GM21423 (cell line): Measurements from ENCODE around the gene ERVW-1.
"Not testable (repeated sequence)": the region's sequence is repeated elsewhere in the genome, so short reads cannot be mapped to it uniquely, and the experiment has no call there.

Experiments
- ATAC-seq: cut with Tn5 transposase; IDR thresholded peaks from one replicate; pipeline ENCODE4 v1.9.1; 2021; ENCODE audit warnings: mild to moderate bottlenecking, moderate library complexity; ENCODE audit not compliant: unreplicated experiment

The ERVW-1 gene

GRCh38 chr7:92475261-92475770 is 2.4 kb downstream of the ERVW-1 start:
- ATAC-seq = not testable (repeated sequence)

GRCh38 chr7:92473989-92474388 is 3.8 kb downstream of the ERVW-1 start:
- ATAC-seq = not testable (repeated sequence)

DNA sequence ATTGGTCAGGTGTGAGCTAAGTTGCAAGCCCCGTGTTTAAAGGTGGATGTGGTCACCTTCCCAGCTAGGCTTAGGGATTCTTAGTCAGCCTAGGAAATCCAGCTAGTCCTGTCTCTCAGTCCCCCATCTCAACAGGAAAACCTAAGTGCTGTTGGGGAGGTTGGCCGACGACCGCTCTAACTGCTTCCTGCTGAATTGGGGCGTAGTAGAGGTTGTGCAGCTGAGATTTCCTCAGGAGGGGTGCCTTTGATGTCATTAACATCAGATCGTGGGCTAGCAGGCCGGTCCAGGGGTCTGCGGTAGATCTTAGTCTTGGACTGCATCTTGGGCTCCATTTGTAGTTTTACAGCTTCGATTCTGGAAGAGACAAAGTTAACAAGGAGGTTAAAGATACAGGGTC is 9.2 kb downstream of the ERVW-1 start:
- not testable (repeated sequence) for ATAC-seq

- ATAC-seq = no peak
These were observed 11.1 kb downstream of the ERVW-1 start for GRCh38 chr7:92466682-92467081.

DNA sequence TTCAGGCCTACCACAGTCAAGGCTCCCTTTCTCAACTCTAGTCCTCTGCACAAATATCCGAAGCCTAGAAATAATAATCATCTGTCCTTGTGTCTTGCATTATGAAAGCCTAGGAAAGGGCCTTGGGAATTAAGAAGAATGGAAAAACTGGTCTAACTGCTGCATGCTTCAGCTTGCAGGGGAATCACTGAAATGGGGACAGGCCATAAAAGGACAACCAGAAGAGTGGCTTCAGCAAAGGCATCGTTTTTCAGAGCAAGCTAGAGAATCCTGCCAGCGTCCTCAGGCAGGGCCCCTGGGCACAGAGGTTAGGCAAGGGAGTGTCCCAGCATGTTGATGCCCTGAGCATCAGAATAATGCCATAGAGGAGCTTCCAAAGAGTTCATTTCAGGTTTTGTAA is 13.2 kb downstream of the ERVW-1 start:
- ATAC-seq = no peak

DNA sequence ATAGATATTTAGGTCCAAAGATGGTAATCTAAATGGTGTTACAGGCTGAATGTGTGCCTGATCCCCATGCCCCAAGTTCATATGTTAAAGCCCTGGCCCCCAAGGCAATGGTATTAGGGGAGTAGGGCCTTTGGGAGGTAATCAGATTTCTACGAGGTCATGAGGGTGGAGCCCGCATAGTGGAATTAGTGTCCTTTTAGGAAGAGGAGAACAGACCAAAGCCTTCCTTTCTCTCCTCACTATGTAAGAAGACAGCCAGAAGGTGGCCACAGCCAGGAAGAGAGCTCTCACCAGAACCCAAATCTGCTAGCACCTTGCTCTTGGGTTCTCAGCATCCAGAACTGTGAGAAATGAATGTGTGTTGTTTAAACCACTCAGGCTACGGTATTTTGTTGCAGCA is 15.2 kb downstream of the ERVW-1 start:
- no peak for ATAC-seq

GRCh38 chr7:92461027-92462003 is 16.4 kb downstream of the ERVW-1 start:
- peak; percentile 65 for ATAC-seq

DNA sequence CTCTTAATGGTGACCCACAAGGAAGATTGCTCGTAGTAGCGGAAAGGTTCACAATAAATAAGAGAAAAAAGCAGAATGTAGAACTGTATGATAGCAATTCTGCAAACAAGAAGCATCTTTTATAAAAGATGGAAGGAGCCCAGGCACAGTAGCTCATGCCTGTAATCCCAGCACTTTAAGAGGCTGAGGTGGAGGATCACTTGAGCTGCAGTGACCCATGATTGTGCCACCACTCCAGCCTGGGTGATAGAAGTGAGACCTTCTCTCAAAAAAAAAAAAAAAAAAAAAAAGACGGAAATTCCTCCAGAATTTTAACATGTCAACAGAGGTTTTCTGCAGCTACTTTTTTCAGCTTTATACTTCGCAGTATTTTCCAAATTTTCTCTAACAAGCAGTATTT is 17.2 kb downstream of the ERVW-1 start:
- ATAC-seq = no peak

GRCh38 chr7:92460109-92460508 is 17.6 kb downstream of the ERVW-1 start:
- no peak for ATAC-seq

DNA sequence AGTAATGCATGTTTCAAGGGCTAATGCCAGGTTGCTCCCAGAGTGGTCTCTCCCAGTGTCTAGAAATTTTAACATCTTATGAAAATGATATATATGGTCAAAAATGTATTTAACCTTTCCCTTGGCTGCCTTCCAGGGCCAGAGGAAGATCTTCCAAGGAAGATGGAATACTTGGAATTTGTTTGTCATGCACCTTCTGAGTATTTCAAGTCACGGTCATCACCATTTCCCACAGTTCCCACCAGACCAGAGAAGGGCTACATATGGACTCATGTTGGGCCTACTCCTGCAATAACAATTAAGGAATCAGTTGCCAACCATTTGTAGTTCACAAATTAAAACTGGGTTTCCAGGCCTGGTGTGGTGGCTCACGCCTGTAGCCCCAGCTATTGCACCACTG is 21.5 kb downstream of the ERVW-1 start:
- no peak for ATAC-seq

DNA sequence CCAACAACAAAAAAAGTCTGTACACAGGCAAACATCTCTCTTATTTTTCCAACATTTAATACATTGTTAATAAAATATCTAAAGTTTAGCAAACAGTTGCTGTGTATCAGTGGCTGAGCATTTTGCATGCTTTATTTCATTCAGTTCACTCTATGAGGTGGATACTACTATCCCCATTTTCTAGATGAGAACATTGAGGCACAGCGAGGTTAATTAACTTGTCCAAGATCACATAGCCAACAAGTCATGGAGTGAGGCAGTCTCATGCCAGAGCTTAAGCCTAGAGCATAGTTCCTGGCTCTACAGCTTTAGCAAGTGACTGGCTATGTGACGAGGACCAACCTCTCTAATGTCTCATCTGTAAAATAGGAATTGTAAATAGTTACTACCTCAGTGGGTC is 26.1 kb downstream of the ERVW-1 start:
- ATAC-seq = no peak

DNA sequence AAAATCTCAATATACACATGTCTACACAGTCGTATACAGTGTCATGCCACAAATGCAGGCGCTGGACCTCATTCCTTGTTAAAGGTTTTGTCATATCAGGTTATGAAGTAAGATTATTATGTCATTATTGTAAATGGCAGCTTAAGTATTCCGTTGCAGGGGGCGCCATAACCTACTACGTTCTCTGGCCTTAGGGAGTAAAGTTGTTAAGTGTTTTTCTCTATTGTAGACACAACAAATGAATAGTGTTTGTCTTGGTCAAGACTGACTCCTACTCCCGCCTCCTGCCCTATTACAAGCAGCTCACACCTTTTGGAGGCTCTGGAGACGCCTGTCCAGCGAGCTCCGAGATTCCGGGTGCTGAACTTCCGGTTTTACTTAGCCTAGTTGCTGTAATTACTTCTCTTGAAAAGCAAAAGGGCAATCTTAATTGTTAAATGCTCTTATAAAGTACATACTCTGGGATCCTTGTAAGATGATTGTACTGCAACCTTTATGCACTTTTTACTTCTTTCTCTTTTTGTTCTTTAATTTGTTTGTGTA is 29.5 kb downstream of the ERVW-1 start:
- ATAC-seq = peak; percentile 29

DNA sequence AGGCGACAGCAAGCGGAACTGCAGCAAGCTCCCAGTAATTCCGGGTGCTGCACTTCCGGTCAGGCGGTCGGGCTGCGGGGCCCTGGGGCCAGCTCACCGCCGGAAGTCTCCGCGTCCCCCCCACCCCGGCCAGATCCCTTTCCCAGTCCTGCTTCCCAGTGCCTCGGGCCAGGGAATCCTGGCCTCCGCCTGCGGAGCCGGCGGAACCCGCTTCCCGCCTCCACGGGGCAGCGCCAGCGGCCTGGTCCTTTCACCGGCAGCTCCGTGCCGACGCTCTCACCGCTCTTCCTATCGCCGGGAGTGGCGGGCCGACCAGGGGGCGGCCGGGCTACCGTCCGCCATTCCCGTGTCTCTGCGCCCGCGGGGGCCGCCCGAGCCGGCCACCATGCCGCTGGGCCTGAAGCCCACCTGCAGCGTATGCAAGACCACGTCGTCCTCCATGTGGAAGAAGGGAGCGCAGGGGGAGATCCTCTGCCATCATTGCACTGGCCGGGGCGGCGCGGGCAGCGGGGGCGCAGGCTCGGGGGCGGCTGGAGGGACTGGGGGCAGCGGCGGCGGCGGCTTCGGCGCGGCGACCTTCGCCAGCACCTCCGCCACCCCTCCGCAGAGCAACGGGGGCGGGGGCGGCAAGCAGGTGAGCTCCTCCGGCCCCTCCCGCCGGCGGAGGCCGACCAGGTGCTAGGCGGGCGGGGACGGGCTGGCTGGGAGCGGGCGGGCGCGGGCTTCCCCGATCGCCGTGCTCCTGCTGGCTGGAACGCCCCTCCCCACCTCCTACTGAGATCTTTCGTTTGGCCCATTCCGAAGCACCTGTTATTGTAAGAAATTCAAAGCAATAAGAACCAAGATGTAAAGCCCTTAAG is 30.2 kb downstream of the ERVW-1 start, which contains the start of gene GATAD1:
GATAD1 (plus strand) TSS at position 138 of the 860 bp plus-strand sequence; CDS start at position 386, 248 bp downstream.
- ATAC-seq = peak; percentile 93

- ATAC-seq = no peak
These were observed 30.8 kb downstream of the ERVW-1 start for GRCh38 chr7:92446869-92447344.

DNA sequence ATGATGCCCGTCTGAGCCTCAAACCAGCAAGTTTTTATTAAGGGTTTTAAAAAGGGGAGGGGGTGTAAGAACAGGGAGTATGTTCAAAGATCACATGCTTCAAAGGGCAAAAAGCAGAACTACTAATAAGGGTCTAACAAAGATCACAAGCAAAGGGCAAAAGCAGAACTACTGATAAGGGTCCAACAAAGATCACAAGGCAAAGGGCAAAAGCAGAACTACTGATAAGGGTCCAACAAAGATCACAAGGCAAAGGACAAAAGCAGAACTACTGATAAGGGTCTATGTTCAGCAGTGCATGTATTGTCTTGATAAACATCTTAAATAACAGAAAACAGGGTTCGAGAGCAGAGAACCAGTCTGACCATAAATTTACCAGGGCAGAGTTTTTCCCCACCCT is 35.0 kb downstream of the ERVW-1 start:
- ATAC-seq = not testable (repeated sequence)

DNA sequence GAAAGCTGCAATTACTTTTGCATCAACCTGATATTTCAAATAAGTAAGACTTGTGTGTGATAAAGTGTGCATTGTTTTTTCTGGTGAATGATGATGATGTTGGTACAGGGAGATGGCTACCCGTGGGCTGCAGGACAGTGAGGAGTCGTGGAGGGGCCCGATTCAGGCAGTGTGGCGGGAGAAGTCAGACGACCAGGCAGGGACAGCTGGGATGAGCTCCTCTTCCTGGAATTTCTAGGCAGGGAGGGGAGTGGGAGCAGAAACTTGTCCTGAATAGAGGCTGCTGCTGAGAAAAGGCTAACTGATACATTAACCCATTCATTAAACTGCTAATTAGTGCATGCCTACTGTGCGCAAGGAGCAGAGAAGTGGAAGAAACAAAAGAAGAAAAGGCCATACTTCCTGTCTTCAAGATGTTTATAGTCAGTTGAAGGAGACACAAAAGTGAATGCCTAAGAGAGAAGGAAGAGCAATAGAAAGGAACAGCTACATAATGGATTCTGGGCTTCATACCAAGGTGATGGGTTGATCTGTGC is 39.7 kb downstream of the ERVW-1 start:
- no peak for ATAC-seq

- ATAC-seq = no peak
These were observed 40.9 kb downstream of the ERVW-1 start for GRCh38 chr7:92436612-92437445.

DNA sequence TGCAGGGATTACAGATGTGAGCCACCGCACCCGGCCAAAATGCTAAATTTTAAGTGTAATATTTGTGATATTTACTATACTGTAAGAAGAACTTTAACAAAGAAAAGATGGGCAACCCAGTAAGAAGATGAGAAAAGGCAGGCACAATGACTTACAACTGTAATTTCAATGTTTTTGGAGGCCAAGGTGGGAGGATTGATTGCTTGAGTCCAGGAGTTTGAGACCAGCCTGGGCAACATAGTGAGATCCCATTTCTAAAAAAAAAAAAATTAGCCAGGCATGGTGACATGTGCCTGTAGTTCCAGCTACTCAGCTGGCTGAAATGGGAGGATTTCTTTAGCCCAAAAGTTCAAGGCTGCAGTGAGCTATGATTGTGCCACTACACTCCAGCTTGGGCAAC is 42.2 kb downstream of the ERVW-1 start:
- ATAC-seq = no peak

DNA sequence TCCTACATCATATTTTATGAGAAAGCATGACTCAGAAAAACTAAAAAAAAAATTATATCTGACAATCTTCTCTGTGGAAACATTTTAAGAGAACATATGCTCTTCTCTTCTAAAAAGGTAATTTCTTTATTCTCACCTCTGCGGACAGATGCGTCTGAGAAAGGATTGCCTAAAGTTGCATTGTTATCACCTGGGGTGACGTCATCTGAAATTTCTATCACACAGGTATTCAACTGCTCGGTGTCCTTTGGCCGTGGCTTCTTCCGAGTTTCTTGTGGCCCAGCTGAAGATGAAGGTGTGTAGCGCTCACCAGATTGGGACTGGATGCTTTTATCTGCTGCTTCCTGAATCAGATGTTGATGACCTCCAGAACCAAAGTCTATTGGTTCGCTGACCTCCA is 44.7 kb downstream of the ERVW-1 start:
- ATAC-seq = no peak
